ENCODE data around the gene CD19. TPM values are rescaled to one million over a fixed set of nuclear protein-coding genes. Genes with fewer than 3 reads are reported as not detected.
A peak's percentile ranks its signal among the peaks of the same experiment; 100 is the strongest.
"Not testable (repeated sequence)": the region's sequence is repeated elsewhere in the genome, so short reads cannot be mapped to it uniquely, and the experiment has no call there.

The CD19 gene
- total RNA-seq, 2 experiments from 2014 or later: 2.1 to 2.6 TPM

- no peaks in the 10 kb centered on the region for H3K9me3 Mint-ChIP-seq
- no peak for DNase-seq
- H3K36me3 Mint-ChIP-seq: peaks cover 2% of the 10 kb centered on the region
- peak overlapping the region; percentile 95 for H3K4me3 Mint-ChIP-seq
- H3K27me3 Mint-ChIP-seq: no peaks in the 10 kb centered on the region
- H3K27ac Mint-ChIP-seq: peak overlapping the region; percentile 95
- H3K4me1 Mint-ChIP-seq: peaks cover 27% of the 10 kb centered on the region
Measured at GRCh38 chr16:28975158-28975599, 43.4 kb downstream of the CD19 start.

GRCh38 chr16:28977703-28978662 is 46.2 kb downstream of the CD19 start:
- H3K27ac Mint-ChIP-seq: peak overlapping the region; percentile 18
- no peak for DNase-seq
- no peaks in the 10 kb centered on the region for H3K27me3 Mint-ChIP-seq
- H3K9me3 Mint-ChIP-seq: peaks cover 3% of the 10 kb centered on the region
- no peak overlapping the region for H3K4me3 Mint-ChIP-seq
- peaks cover 28% of the 10 kb centered on the region for H3K36me3 Mint-ChIP-seq
- H3K4me1 Mint-ChIP-seq: peaks cover 27% of the 10 kb centered on the region

- H3K27me3 Mint-ChIP-seq, H3K9me3 Mint-ChIP-seq, H3K4me3 Mint-ChIP-seq, DNase-seq, H3K27ac Mint-ChIP-seq: not testable (repeated sequence)
- peaks cover 37% of the 10 kb centered on the region for H3K4me1 Mint-ChIP-seq
- peaks cover 41% of the 10 kb centered on the region for H3K36me3 Mint-ChIP-seq
Measured at GRCh38 chr16:28980330-28980729, 48.6 kb downstream of the CD19 start.

- Mint-ChIP-seq H3K9me3 (peaks cover 3% of the 10 kb centered on the region), H3K4me3 (no peak overlapping the region), H3K27me3 (no peaks in the 10 kb centered on the region), H3K4me1 (peaks cover 31% of the 10 kb centered on the region), H3K27ac (no peak overlapping the region), H3K36me3 (peaks cover 46% of the 10 kb centered on the region)
- DNase-seq: no peak
Measured at GRCh38 chr16:28980929-28981328, 49.2 kb downstream of the CD19 start.

- Mint-ChIP-seq H3K4me1 (peaks cover 25% of the 10 kb centered on the region), H3K27me3 (no peaks in the 10 kb centered on the region), H3K36me3 (peaks cover 52% of the 10 kb centered on the region)
Measured at GRCh38 chr16:28981517-28981916, 49.7 kb downstream of the CD19 start.

GRCh38 chr16:28982418-28982817 is 50.6 kb downstream of the CD19 start:
- DNase-seq: no peak
- Mint-ChIP-seq H3K36me3 (peaks cover 59% of the 10 kb centered on the region), H3K4me3 (no peak overlapping the region), H3K27me3 (no peaks in the 10 kb centered on the region), H3K9me3 (peaks cover 7% of the 10 kb centered on the region), H3K27ac (no peak overlapping the region), H3K4me1 (peaks cover 26% of the 10 kb centered on the region)

More at GRCh38 chr16:28981517-28981916, 49.7 kb downstream of the CD19 start:
- H3K9me3 Mint-ChIP-seq: peaks cover 3% of the 10 kb centered on the region
- no peak overlapping the region for H3K27ac Mint-ChIP-seq
- H3K4me3 Mint-ChIP-seq: no peak overlapping the region
- peak; percentile 52 for DNase-seq

GRCh38 chr16:28982949-28983348 is 51.2 kb downstream of the CD19 start:
- Mint-ChIP-seq H3K4me1 (peaks cover 27% of the 10 kb centered on the region), H3K27me3 (no peaks in the 10 kb centered on the region), H3K36me3 (peaks cover 64% of the 10 kb centered on the region), H3K9me3 (peaks cover 10% of the 10 kb centered on the region), H3K27ac (peak overlapping the region; percentile 88), H3K4me3 (peak overlapping the region; percentile 14)
- DNase-seq: no peak

GRCh38 chr16:28983644-28984043 is 51.9 kb downstream of the CD19 start:
- H3K4me3 Mint-ChIP-seq: peak overlapping the region; percentile 71
- H3K4me1 Mint-ChIP-seq: peaks cover 25% of the 10 kb centered on the region
- peaks cover 70% of the 10 kb centered on the region for H3K36me3 Mint-ChIP-seq
- H3K27ac Mint-ChIP-seq: peak overlapping the region; percentile 88
- peaks cover 10% of the 10 kb centered on the region for H3K9me3 Mint-ChIP-seq
- no peaks in the 10 kb centered on the region for H3K27me3 Mint-ChIP-seq
- DNase-seq: no peak

- Mint-ChIP-seq H3K4me1 (peaks cover 28% of the 10 kb centered on the region), H3K27me3 (no peaks in the 10 kb centered on the region), H3K27ac (peak overlapping the region; percentile 88), H3K36me3 (peaks cover 75% of the 10 kb centered on the region), H3K9me3 (peaks cover 10% of the 10 kb centered on the region), H3K4me3 (peak overlapping the region; percentile 71)
- no peak for DNase-seq
Measured at GRCh38 chr16:28984091-28984490, 52.3 kb downstream of the CD19 start.

GRCh38 chr16:28984619-28985135 is 52.9 kb downstream of the CD19 start, which contains the start of gene LAT:
TSS of gene LAT (plus strand) at chr16:28985052. CDS start at chr16:28985418, 366 bp downstream.
- Mint-ChIP-seq H3K27ac (peak within 1 kb of the TSS; percentile 92), H3K4me1 (peaks cover 33% of the 10 kb centered on the region), H3K27me3 (no peaks in the 10 kb centered on the region), H3K36me3 (peaks cover 81% of the 10 kb centered on the region), H3K4me3 (peak within 1 kb of the TSS; percentile 100), H3K9me3 (peaks cover 10% of the 10 kb centered on the region)
- DNase-seq: peak; percentile 76

GRCh38 chr16:28985211-28986041 is 53.7 kb downstream of the CD19 start:
- Mint-ChIP-seq H3K27ac (peak overlapping the region; percentile 92), H3K4me3 (peak overlapping the region; percentile 100), H3K36me3 (peaks cover 85% of the 10 kb centered on the region), H3K27me3 (no peaks in the 10 kb centered on the region), H3K9me3 (peaks cover 10% of the 10 kb centered on the region), H3K4me1 (peaks cover 39% of the 10 kb centered on the region)
- DNase-seq: peak; percentile 31

GRCh38 chr16:28986046-28986445 is 54.3 kb downstream of the CD19 start:
- DNase-seq: no peak
- peaks cover 82% of the 10 kb centered on the region for H3K36me3 Mint-ChIP-seq
- peak overlapping the region; percentile 92 for H3K27ac Mint-ChIP-seq
- H3K9me3 Mint-ChIP-seq: peaks cover 10% of the 10 kb centered on the region
- H3K27me3 Mint-ChIP-seq: no peaks in the 10 kb centered on the region
- peaks cover 45% of the 10 kb centered on the region for H3K4me1 Mint-ChIP-seq
- H3K4me3 Mint-ChIP-seq: peak overlapping the region; percentile 100

- Mint-ChIP-seq H3K27me3 (no peaks in the 10 kb centered on the region), H3K36me3 (peaks cover 82% of the 10 kb centered on the region), H3K4me1 (peaks cover 49% of the 10 kb centered on the region), H3K27ac (peak overlapping the region; percentile 92), H3K9me3 (peaks cover 10% of the 10 kb centered on the region), H3K4me3 (peak overlapping the region; percentile 100)
- DNase-seq: peak; percentile 30
Measured at GRCh38 chr16:28986492-28986891, 54.7 kb downstream of the CD19 start.

- peaks cover 53% of the 10 kb centered on the region for H3K4me1 Mint-ChIP-seq
- H3K36me3 Mint-ChIP-seq: peaks cover 79% of the 10 kb centered on the region
- DNase-seq: no peak
- no peaks in the 10 kb centered on the region for H3K27me3 Mint-ChIP-seq
- H3K9me3 Mint-ChIP-seq: peaks cover 7% of the 10 kb centered on the region
- H3K4me3 Mint-ChIP-seq: peak overlapping the region; percentile 100
- H3K27ac Mint-ChIP-seq: peak overlapping the region; percentile 92
Measured at GRCh38 chr16:28987170-28987853, 55.5 kb downstream of the CD19 start.

Data from activated naive CD8-positive, alpha-beta T cell treated with anti-CD3 and anti-CD28 coated beads for 36 hours (primary cell).